ENCODE data around the gene ACKR1. TPM values are rescaled to one million over a fixed set of nuclear protein-coding genes. Genes with fewer than 3 reads are reported as not detected.
A peak's percentile ranks its signal among the peaks of the same experiment; 100 is the strongest.

Gene ACKR1, protein sequence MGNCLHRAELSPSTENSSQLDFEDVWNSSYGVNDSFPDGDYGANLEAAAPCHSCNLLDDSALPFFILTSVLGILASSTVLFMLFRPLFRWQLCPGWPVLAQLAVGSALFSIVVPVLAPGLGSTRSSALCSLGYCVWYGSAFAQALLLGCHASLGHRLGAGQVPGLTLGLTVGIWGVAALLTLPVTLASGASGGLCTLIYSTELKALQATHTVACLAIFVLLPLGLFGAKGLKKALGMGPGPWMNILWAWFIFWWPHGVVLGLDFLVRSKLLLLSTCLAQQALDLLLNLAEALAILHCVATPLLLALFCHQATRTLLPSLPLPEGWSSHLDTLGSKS
- total RNA-seq (2014; rRNA removed; shearing (Covaris generic)) = not detected in 2 replicates

DNA sequence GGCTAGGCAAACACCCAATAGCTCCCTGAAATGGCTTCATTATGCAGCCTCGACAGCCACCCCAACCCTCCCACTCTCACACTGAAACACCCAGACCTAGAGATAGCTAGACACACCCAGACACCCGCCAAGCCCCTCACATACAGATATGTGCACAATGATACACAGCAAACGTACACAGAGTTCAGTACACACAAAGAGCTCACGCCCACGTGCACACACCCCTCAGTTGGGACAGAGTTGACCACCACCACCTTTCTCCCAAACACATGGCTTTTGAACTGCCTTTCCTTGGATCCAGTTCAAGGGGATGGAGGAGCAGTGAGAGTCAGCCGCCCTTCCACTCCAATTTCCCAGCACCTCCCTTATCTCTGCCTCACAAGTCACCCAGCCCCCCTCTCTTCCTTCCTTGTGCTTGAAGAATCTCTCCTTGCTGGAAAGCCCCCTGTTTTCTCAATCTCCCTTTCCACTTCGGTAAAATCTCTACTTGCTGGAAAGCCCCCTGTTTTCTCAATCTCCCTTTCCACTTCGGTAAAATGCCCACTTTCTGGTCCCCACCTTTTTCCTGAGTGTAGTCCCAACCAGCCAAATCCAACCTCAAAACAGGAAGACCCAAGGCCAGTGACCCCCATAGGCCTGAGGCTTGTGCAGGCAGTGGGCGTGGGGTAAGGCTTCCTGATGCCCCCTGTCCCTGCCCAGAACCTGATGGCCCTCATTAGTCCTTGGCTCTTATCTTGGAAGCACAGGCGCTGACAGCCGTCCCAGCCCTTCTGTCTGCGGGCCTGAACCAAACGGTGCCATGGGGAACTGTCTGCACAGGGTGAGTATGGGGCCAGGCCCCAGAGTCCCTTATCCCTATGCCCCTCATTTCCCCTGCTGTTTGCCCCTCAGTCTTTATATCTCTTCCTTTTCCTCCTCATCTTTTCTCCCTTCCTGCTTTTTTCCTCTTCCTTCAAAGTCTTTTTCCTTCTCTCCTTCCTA lies at the start of gene ACKR1:
Gene ACKR1 (plus strand): TSS at position 715 of the 981 bp plus-strand sequence. CDS start 85 bp downstream, at position 800.
- no peak within 1 kb of the TSS for H3K27ac ChIP-seq
- H3K36me3 ChIP-seq = no peaks in the 10 kb centered on the region
- H3K27me3 ChIP-seq (replicated peaks) = no peaks in the 10 kb centered on the region; the same call in none of the 2 replicates
- H3K4me3 ChIP-seq = no peak within 1 kb of the TSS
- DNase-seq (ENCODE audit: low read depth in 1 of 2, low spot score in 2 of 2) = no peak
- no peaks in the 10 kb centered on the region for H3K9me3 ChIP-seq (replicated peaks)
- H3K4me1 ChIP-seq (replicated peaks) = no peaks in the 10 kb centered on the region

DNA sequence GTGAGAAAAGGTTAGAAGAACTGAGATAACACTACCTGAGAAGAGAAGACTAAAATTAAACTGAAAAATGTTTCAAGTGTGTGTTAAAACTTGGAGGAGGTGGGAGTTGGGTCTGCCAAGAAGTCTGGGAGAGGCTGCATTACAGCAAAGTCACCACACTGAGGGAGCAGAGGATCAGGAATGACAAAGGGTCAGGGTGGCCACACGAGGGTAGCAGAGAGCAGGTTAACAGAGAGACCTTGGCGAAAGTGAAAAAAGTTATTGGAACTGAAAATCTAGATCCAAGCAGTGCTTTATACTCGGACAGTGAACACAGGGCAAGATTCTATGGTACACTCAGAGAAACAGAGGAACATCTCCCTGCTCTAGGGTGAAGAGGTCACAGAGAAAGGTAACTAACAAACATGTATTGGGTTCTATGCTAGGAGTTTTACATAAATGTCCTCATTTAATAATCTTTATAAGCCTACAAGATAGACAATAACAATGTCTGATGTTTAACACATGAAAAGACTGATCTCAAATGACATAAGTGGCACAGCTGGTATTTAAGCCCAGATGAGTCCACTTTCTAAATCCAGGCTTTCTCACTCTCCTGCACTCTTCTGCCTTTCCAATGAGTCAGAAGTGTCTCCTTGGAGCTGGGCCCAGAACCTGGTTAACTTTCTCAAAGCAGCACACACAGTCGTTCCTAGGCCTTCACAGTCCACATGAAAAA lies 43.5 kb upstream of the ACKR1 start:
- Histone ChIP-seq H3K4me3 (no peak overlapping the region), H3K27me3 (replicated peaks) (no peaks in the 10 kb centered on the region; the same call in none of the 2 replicates), H3K36me3 (no peaks in the 10 kb centered on the region), H3K27ac (no peak overlapping the region), H3K4me1 (replicated peaks) (no peaks in the 10 kb centered on the region), H3K9me3 (replicated peaks) (no peaks in the 10 kb centered on the region)
- DNase-seq (ENCODE audit: low read depth in 1 of 2, low spot score in 2 of 2) = peak; percentile 31 to 66

DNA sequence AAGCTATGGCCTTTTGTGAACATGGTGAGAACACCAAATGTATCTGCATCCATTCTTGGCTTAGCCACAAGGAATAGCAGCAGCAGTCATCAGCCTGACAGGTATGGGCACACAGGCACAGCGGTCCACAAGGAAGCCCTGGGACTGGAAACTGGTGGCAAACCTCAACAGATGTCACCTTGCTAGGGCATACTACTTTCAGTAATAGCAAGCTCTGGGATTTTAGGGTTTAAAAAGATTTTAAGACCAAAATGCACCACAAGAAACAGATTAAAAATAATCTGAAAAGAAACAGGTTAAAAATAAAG lies 43.0 kb upstream of the ACKR1 start:
- no peak for DNase-seq (ENCODE audit: low read depth in 1 of 2, low spot score in 2 of 2)
- no peak overlapping the region for H3K4me3 ChIP-seq
- no peaks in the 10 kb centered on the region for H3K9me3 ChIP-seq (replicated peaks)
- H3K27ac ChIP-seq = no peak overlapping the region
- no peaks in the 10 kb centered on the region for H3K36me3 ChIP-seq
- no peaks in the 10 kb centered on the region; the same call in none of the 2 replicates for H3K27me3 ChIP-seq (replicated peaks)
- no peaks in the 10 kb centered on the region for H3K4me1 ChIP-seq (replicated peaks)

DNA sequence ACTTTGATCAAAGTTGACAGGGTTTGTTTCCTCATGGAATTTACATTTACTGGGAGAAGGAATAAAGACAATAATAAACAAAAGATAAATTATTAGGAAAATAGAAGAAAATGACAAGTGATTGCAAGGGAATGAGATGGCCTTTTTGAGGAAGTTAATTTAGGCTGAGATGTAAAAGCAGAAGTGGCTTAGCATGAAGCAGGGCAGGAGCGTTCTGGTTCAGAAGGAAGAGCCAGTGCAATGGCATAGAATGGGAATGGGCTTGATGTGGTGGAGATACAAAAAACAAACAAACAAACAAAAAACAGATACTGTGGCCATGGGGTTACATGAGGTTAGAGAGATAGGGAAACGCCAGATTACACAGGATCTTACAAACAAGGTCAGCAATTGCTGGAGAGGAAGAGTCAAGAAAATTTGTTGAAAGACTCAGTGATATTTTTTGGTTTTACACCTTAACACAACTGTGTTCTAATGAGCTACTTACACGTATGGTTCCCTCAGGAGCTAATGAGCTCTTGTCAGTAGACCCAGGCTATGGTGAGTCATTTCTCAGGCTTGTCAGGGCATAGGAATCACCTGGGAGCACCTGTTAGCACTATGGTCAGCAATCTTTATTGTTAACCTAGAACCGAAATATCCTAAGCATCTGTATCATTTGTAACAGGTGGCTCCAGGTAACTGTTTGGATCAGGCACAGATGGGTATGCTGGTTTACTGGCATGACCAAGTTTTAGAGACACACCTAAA lies 42.0 kb upstream of the ACKR1 start:
- H3K9me3 ChIP-seq (replicated peaks) = no peaks in the 10 kb centered on the region
- H3K36me3 ChIP-seq = no peaks in the 10 kb centered on the region
- H3K27ac ChIP-seq = no peak overlapping the region
- H3K27me3 ChIP-seq (replicated peaks) = peaks cover 3% of the 10 kb centered on the region
- DNase-seq (ENCODE audit: low read depth in 1 of 2, low spot score in 2 of 2) = no peak
- H3K4me3 ChIP-seq = no peak overlapping the region
- no peaks in the 10 kb centered on the region for H3K4me1 ChIP-seq (replicated peaks)

DNA sequence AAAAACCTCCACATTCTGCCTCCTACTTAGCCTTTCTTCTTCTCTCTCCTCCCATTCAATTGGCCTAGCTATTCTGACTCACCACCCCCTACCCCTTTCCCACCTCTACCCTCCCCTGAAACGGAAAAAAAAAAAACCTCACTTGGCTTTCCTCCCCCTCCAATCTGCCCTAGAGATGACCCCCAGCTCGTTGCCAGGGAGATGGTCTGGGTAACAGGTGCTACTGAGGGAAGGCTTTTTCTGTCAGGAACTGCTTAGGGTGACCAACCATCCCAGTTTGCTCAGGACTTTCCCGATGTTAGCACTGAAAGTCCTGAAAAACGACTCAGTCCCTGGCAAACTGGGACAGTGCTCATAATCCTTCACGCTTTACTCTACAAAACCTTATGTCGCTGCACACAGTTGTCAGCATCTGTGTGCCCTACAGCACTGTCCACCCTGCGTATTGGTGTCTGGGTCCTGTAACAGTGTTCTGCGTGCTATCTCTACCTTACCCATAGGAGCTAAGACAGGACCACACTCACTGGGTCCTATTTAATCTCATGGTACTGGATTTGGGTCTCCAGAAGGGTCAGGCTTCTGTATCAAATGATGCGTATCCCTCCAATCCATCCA lies 41.0 kb upstream of the ACKR1 start:
- DNase-seq (ENCODE audit: low read depth in 1 of 2, low spot score in 2 of 2) = no peak
- H3K4me1 ChIP-seq (replicated peaks) = no peaks in the 10 kb centered on the region
- no peak overlapping the region for H3K27ac ChIP-seq
- H3K27me3 ChIP-seq (replicated peaks) = peaks cover 12% of the 10 kb centered on the region
- no peaks in the 10 kb centered on the region for H3K36me3 ChIP-seq
- no peak overlapping the region for H3K4me3 ChIP-seq
- no peaks in the 10 kb centered on the region for H3K9me3 ChIP-seq (replicated peaks)

DNA sequence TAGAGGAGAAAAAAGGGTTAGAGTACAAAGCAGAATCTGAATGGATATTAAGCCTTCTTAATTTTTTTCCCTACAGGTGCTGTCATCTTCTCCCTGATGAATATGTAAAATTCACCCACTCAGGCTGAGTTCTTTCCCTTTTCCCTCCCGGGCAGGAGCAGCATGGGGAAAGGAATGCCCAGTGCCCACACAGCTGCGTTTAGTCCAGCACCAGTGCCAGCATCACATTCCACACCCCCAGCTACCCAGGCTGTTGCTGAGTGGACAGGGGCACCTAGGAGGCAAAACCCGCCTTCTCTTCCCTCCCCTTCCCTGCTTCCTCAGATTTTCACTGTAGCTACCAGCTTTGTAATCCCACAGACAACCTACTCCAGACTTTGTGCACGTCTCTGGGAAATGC lies 36.6 kb upstream of the ACKR1 start:
- Histone ChIP-seq H3K27me3 (replicated peaks) (peaks cover 45% of the 10 kb centered on the region), H3K27ac (no peak overlapping the region), H3K4me1 (replicated peaks) (no peaks in the 10 kb centered on the region), H3K36me3 (no peaks in the 10 kb centered on the region), H3K4me3 (no peak overlapping the region), H3K9me3 (replicated peaks) (no peaks in the 10 kb centered on the region)
- DNase-seq (ENCODE audit: low read depth in 1 of 2, low spot score in 2 of 2) = no peak

DNA sequence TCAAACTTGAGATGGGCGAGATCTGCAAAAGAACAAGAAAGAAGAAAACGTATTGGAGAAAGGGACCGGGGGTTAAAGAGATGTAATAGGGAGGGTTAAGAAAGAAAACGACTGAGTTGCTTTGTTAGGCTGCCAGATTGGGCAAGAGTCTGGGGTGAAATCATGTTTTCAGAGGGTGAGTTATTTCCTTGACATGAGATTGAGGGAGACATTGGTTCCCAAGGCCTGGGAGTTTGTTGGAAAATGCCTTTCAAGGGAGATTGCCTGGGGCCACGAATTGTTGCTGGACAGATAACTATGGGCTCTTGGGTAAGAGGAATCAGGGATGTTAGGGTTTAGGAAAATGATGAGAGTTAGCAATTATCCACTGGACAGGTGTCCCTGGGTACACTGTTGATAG lies 34.0 kb upstream of the ACKR1 start:
- Histone ChIP-seq H3K27ac (no peak overlapping the region), H3K36me3 (no peaks in the 10 kb centered on the region), H3K9me3 (replicated peaks) (no peaks in the 10 kb centered on the region), H3K4me1 (replicated peaks) (no peaks in the 10 kb centered on the region), H3K4me3 (no peak overlapping the region), H3K27me3 (replicated peaks) (peaks cover 48% of the 10 kb centered on the region)
- DNase-seq (ENCODE audit: low read depth in 1 of 2, low spot score in 2 of 2) = no peak

DNA sequence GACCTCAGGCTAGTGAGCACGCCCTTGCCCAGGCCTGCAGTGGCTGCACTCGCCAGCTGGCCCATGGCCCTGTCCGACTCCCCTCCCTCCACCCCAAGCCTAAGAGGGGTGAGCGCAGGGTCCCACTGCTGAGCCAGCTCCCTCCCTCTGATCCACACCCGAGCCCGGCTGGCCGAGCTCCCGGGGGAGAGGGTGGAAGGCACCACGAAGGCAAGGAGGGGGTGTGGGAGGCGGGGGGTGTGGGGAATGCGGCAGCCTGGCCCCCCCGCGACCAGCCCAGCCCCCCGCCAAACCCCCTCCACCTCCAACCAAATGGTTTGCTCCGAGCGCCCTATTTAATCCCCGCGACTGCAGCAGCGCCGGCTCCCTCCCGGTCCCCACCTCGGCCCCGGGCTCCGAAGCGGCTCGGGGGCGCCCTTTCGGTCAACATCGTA lies 33.4 kb upstream of the ACKR1 start, which contains the start of gene CADM3:
Gene CADM3 (plus strand): TSS at position 362 of the 434 bp plus-strand sequence. CDS start 151 bp downstream, outside the sequence.
- H3K36me3 ChIP-seq = no peaks in the 10 kb centered on the region
- no peaks in the 10 kb centered on the region for H3K4me1 ChIP-seq (replicated peaks)
- H3K27ac ChIP-seq = no peak within 1 kb of the TSS
- no peak within 1 kb of the TSS for H3K4me3 ChIP-seq
- DNase-seq (ENCODE audit: low read depth in 1 of 2, low spot score in 2 of 2) = no peak
- H3K9me3 ChIP-seq (replicated peaks) = no peaks in the 10 kb centered on the region
- peaks cover 48% of the 10 kb centered on the region for H3K27me3 ChIP-seq (replicated peaks)

DNA sequence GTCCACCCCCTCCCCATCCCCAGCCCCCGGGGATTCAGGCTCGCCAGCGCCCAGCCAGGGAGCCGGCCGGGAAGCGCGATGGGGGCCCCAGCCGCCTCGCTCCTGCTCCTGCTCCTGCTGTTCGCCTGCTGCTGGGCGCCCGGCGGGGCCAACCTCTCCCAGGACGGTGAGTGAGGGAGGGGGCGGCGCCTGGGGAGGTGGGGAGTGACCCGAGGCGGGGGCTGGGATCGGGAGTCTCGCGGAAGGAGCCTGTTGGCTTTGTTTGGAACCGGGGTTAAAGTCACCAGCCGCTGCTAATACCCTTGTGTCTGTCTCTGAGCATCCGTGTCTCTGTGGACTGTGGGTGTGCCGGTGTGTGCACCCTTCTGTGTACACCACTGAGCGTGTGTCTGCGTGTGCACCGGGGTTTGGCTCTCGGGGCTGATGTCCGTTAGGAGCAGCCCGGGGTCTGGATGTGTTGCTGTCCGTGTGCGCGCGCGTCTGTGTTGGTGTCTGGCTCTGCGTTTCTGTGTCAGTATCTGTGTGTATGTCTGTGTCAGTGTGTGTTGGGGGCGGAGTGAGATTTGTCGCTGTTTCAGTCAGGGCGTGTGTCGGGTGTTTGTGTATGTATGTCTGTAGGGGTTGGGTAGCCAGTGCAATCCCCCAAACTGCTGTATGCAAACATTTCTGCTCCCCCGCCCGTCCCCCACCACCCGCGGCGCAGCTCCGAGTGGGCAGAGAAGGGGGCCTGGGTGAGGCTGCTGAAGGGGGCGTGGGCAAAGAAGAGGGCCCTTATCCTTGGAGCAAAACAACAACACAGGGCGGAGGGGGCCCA lies 32.8 kb upstream of the ACKR1 start:
- DNase-seq (ENCODE audit: low read depth in 1 of 2, low spot score in 2 of 2) = no peak
- Histone ChIP-seq H3K27ac (no peak overlapping the region), H3K4me1 (replicated peaks) (no peaks in the 10 kb centered on the region), H3K36me3 (no peaks in the 10 kb centered on the region), H3K9me3 (replicated peaks) (no peaks in the 10 kb centered on the region), H3K4me3 (no peak overlapping the region), H3K27me3 (replicated peaks) (peaks cover 48% of the 10 kb centered on the region)

DNA sequence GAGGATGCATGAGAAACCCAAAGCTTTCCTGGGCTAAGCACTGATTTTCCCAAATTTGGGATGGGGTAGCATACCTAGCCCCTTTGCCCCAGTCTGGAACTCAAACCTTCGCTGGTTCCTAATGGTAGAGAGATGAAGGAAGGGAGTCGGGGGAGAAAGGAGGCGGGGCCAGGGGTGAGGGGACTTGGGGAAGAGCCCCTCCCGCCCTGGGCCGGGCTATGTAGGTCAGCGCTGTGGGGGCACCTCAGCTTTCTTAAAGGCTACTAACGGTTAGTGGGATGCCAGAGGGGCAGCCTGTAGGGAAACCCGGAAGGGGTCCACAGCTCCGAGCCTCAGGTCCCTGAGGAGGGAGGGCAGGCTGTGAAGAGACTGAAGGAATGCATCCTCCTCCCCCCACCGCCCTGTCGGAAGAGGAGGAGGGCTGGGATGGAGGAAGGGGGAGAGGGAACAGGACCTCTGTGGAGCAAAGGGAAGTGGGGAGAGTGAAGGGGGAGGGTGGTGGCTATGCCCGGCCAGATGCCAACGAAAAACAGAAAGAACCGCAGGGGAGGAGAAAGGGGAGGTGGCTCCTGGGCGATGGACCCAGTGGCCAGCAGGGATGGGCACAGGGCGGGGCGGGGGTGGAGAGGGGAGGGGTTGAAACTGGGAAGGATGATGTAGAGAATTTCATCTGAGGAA lies 31.9 kb upstream of the ACKR1 start:
- no peaks in the 10 kb centered on the region for H3K9me3 ChIP-seq (replicated peaks)
- H3K4me1 ChIP-seq (replicated peaks) = no peaks in the 10 kb centered on the region
- peaks cover 44% of the 10 kb centered on the region for H3K27me3 ChIP-seq (replicated peaks)

DNA sequence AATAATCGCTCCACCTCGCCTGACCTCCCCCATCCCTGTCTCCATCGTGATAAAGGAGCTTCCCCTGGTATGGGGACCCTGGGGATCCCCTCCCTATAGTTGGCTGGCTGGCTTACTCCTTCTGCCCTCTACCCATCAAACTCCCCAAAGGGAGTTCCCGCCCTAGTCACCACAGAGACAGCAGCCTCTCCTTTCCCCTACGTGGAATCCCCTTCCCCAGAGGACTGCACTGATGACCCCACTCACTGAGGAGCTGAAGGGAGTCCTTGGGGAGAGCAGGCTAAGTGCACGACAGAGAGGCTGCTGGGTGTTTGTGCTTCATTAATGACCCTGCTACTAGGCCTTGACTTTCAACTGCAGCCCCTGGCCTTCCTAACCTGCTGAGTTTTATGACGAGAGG lies 31.4 kb upstream of the ACKR1 start:
- Histone ChIP-seq H3K4me3 (no peak overlapping the region), H3K27me3 (replicated peaks) (peaks cover 39% of the 10 kb centered on the region), H3K9me3 (replicated peaks) (no peaks in the 10 kb centered on the region), H3K36me3 (no peaks in the 10 kb centered on the region), H3K27ac (no peak overlapping the region), H3K4me1 (replicated peaks) (no peaks in the 10 kb centered on the region)
- DNase-seq (ENCODE audit: low read depth in 1 of 2, low spot score in 2 of 2) = no peak

More for the DNA sequence above, 31.9 kb upstream of the ACKR1 start:
- H3K4me3 ChIP-seq = no peak overlapping the region
- no peaks in the 10 kb centered on the region for H3K36me3 ChIP-seq
- DNase-seq (ENCODE audit: low read depth in 1 of 2, low spot score in 2 of 2) = no peak
- H3K27ac ChIP-seq = no peak overlapping the region

DNA sequence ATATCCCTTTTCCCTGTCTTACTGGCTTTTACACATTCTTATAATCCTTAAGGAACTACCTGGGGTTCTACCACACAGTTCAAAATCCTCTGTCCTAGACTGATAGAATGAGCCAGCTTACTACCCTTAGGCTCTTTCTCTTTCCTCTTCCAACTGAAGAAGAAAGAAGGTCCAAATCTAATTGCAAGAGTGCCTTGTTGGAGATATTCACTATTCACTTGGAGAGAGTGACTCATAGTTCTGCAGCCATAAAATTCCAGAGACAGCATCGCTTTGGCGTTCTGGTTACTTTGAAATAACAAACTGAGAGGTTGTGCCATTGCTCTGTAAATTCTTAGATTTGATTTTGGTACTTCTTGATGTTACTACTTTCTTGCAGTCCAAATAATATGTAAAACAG lies 29.1 kb upstream of the ACKR1 start:
- H3K9me3 ChIP-seq (replicated peaks) = no peaks in the 10 kb centered on the region
- no peak overlapping the region for H3K4me3 ChIP-seq
- no peaks in the 10 kb centered on the region for H3K36me3 ChIP-seq
- no peak for DNase-seq (ENCODE audit: low read depth in 1 of 2, low spot score in 2 of 2)
- H3K27ac ChIP-seq = no peak overlapping the region
- H3K4me1 ChIP-seq (replicated peaks) = no peaks in the 10 kb centered on the region
- H3K27me3 ChIP-seq (replicated peaks) = peaks cover 21% of the 10 kb centered on the region

Measured in SJSA1 (cell line).